Femur (tissue), 1 donor: ENCODE measurements around the gene PRR23E.

ENCODE experiments used
- DNase-seq: peaks from one replicate; pipeline ENCODE4 v3.0.0-alpha.2; 2017

Gene PRR23E

GRCh38 chr3:127185962-127186674 lies 6.8 kb upstream of the PRR23E start:
- no peak for DNase-seq

- no peak for DNase-seq
These were observed 5.6 kb upstream of the PRR23E start for GRCh38 chr3:127187316-127187715.

- DNase-seq = no peak
These were observed 410 bp downstream of the PRR23E start for GRCh38 chr3:127193341-127193740.

- DNase-seq = no peak
These were observed 844 bp downstream of the PRR23E start for GRCh38 chr3:127193775-127194174.

GRCh38 chr3:127194601-127195187 lies 1.8 kb downstream of the PRR23E start:
- DNase-seq = no peak

- DNase-seq = no peak
These were observed 2.5 kb downstream of the PRR23E start for GRCh38 chr3:127195417-127195816.

GRCh38 chr3:127196002-127196401 lies 3.1 kb downstream of the PRR23E start:
- no peak for DNase-seq

GRCh38 chr3:127196466-127197299 lies 3.8 kb downstream of the PRR23E start:
- DNase-seq = no peak

- DNase-seq = no peak
These were observed 4.6 kb downstream of the PRR23E start for GRCh38 chr3:127197300-127198189.

- DNase-seq = no peak
These were observed 7.3 kb downstream of the PRR23E start for GRCh38 chr3:127200086-127200691.

- no peak for DNase-seq
These were observed 10.1 kb downstream of the PRR23E start for GRCh38 chr3:127203024-127203423.

- no peak for DNase-seq
These were observed 12.1 kb downstream of the PRR23E start for GRCh38 chr3:127204841-127205582.

- DNase-seq = no peak
These were observed 13.2 kb downstream of the PRR23E start for GRCh38 chr3:127206154-127206553.

- no peak for DNase-seq
These were observed 13.9 kb downstream of the PRR23E start for GRCh38 chr3:127206611-127207516.

- no peak for DNase-seq
These were observed 15.0 kb downstream of the PRR23E start for GRCh38 chr3:127207727-127208482.

GRCh38 chr3:127208483-127209100 lies 15.7 kb downstream of the PRR23E start:
- no peak for DNase-seq

- no peak for DNase-seq
These were observed 16.4 kb downstream of the PRR23E start for GRCh38 chr3:127209155-127209839.

GRCh38 chr3:127209840-127210653 lies 17.1 kb downstream of the PRR23E start:
- DNase-seq = no peak
